GM21737 (cell line): ENCODE measurements around the gene COX14.

Experiments used
- ATAC-seq: cut with Tn5 transposase; IDR thresholded peaks from one replicate; pipeline ENCODE4 v1.9.1; 2021; ENCODE audit warnings: mild to moderate bottlenecking, moderate library complexity; ENCODE audit not compliant: unreplicated experiment

COX14 gene

DNA sequence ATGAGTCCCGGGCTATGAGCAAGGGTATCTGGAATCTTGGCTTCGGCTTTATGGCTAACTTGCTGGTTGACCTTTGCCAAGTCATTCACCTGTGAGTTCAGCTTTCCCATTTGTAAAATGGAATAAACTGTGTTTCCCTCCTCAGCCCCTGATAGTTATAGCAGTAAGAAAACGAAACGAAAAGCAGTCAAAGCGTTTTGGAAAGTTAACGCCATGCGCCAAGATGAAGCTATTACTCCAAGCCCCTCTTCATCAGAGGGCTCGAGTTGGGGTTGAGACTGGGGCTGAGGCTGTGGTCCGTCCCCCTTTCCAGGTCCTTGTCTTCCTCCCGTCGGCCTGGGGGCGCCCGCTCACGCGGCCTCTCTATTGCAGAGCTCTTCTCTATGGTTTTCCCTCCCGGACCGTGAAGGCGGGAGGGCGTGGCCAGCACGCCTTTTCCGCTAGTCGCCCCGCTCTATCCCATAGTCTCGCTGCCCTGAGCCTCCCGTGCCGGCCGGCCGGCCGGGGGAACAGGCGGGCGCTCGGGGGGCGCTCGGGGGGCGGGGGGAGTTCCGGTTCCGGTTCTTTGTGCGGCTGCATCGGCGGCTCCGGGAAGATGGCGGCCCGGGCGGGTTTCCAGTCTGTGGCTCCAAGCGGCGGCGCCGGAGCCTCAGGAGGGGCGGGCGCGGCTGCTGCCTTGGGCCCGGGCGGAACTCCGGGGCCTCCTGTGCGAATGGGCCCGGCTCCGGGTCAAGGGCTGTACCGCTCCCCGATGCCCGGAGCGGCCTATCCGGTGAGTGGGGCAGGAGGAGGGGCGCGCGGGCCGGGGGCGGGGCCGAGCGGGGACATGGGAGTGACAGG lies 27.0 kb upstream of the COX14 start, which contains the start of gene SMARCD1:
TSS of gene SMARCD1 (plus strand) at position 568 of the 840 bp plus-strand sequence. CDS start at position 596, 28 bp downstream.
- ATAC-seq, result peak; percentile 87

DNA sequence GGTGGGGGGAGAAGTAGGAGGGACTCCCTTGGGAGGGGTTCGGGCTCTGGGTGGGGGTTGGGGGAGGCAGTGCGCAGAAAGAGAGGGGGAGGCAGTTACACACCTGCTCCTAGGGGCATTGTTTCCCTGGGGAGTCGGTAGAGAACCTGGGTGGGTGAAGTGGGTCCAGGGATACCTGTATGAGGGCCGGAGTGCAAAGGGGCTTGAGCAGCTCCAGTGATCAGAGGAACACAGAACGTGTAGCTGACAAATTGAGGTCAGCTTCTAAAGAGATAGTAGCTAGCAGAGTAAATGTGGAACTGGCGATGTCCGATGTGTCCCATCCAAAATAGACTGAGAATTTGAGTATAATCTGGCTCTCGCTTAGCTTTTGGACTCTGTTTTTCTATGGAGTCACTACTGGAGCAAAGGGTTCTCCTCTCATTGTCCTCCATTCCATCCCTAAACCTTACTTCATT lies 26.4 kb upstream of the COX14 start:
- ATAC-seq, result no peak

DNA sequence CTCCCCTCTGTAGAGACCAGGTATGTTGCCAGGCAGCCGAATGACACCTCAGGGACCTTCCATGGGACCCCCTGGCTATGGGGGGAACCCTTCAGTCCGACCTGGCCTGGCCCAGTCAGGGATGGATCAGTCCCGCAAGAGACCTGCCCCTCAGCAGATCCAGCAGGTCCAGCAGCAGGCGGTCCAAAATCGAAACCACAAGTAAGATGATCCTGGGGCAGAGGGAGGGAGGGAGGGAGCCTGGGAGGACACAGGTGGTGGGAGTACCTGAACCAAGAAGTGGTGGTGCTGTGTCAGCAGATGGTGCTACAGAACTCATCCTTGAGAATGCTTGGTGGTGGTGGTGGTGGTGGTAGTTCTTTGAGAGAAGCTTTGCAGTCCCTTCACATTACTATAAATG lies 25.9 kb upstream of the COX14 start:
- no peak for ATAC-seq

DNA sequence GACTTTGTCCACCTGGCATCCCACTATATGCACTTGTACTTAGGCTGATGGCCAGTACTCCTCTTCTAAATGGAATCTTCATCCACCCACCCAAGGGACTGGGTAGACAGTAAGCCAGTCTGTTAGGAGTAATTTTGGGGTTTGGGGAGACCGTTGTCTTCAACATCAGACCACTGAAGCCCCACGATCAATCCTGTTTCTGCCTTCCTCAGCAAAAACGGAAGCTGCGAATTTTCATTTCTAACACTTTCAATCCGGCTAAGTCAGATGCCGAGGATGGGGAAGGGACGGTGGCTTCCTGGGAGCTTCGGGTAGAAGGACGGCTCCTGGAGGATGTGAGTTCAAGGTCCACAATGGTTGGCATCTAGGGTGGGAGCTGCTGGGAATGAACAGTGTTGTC lies 24.9 kb upstream of the COX14 start:
- ATAC-seq, result no peak

DNA sequence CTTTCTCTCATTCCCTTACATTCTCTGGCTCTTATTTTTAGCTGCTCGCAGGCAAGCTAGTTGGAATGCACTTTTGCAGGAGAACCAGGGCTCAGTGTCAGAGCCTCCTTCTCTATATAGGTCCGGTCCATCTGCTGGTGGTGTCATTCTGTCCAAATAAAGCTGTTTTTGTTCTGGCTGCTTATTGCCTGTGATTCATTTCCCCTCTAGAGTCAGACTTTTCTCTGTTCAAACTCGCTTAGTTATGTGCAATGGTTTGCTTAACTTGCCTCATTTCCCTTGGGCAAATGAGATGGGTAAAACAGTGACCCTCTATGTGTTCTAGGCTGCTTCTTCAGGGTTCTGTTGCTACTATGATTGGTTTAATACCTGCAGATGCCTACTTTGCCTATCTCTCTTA lies 24.0 kb upstream of the COX14 start:
- ATAC-seq, result no peak

DNA sequence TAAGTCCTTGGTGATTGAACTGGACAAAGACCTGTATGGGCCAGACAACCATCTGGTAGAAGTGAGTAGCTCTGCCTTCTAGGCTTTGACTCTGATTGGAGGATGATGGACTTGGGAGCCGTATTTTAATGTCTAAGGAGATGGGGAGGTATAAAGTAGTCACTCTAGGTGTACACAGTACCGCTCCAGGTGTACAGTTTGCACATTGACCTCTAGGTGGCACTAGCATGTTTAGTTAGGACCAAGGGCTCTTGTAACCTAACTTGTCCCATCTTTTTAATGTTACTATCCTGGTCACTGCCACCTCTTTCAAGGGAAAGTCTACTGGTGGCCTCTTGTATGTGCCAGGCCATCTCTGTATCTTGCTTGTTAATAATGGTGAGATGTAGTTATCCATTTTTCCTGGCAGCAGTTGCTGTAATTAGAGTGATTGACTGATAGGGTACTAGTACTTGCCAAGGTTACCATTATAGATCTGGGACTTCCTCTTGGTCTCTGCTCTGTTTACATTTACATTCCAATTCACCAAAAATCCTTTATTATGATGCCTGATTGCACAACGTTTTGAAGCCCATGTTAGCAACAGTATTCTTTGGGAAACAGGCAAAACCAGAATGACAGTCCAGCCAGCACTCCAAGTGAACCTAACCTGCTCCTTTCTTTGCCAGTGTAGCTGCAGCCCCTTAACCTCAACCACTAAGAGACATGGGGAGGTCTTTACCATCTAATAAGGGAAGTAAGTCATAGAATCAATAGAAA lies 23.3 kb upstream of the COX14 start:
- no peak for ATAC-seq

DNA sequence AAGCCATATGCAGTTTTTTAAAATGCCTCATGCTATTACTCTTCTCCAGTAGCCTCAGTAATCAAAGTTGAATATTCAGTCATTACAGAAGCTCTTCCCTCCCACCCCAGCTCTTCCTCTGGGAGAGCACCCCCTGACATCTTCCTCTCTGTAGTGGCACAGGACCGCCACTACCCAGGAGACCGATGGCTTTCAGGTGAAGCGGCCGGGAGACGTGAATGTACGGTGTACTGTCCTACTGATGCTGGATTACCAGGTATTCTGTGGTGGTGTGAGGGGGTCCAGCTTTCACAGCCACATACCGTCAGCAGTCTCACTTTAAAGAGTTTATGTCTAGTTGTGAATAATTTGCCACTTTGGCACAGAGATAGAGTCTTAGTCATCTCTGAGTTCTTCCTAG lies 22.3 kb upstream of the COX14 start:
- no peak for ATAC-seq

DNA sequence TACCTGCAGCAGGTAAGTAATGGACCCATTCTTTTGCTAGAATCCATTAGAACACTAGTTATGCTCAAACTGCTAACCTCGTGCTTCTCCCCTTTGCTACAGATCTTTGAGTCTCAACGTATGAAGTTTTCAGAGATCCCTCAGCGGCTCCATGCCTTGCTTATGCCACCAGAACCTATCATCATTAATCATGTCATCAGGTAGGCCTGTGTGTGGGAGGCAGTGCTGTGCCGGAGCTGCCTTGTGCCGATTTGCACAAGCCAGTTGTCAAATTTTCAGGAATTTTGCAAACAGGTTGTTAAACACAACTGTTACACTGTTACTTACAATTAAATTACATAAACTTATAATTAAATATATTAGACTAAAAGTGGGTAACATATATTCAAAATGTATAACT lies 21.6 kb upstream of the COX14 start:
- ATAC-seq, result no peak

DNA sequence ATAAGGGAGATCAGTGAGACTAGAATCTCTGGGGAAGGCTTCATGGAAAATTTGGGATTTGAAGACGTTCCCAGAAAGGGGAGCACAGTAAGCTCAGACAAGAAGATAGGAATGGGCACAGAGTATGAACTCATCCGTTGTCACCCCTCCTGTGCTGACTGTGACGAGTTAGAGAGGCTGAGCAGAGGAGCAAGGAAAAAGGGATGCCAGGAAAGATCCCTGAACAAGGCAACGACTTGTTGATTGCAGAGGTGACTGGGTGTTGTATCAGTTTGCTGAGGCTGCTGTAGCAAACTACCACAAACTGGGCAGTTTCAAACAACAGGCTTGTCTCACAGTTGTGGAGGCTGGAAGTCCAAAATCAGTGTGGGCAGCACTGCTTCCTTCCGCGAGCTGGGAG lies 14.1 kb upstream of the COX14 start:
- no peak for ATAC-seq

DNA sequence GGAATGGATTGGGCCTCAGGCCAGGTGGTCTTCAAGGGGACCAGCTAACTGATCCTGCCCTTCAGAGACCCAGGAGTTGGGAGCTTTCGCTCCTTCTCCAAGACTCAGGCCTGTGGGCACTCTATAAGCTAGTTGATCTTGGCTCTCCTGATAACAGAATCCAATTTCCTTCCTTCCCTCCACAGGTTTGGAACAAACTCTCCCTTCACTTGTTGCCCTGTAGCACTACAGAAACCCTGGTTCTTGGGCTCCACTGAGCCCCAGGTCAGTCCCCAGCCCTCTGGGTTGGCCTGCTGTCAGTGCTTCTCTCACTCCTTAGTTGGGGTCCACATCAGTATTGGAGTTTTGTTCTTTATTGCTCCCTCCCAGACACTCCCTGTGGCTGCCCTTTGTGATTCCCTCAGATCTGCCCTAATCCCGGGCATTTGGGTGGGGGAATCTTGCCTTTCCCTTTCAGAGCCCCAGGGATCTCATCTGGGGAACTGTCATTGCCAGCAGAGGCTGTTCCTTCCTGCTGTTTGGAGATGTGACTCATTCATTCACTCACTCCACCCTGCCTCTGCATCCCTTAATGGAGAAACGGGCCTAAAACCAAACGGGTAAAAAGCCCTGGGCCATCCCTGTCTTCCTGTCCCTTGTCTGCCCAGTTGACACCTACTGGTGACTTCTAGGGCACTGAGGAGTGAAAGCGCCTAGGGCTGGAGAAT lies 12.6 kb upstream of the COX14 start:
- ATAC-seq, result no peak

DNA sequence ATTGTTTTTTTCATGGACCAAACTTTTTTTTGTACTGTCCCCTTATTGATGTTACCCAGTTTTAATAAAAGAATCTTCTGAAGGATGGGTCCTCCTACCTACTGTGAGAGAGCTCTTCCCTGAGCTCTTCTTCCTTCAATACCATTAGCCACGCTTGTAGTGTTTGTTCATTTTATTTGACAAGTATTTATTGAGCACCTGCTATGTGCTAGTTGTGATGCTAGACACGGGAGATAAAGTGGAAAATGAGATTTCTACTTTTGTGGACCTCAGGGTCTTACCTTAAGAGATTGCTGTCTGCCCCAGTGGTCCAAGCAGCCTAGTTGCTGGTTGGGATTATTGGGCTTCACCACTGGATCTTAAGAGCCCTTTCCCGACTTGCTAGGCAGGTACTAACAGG lies 11.5 kb upstream of the COX14 start:
- no peak for ATAC-seq

DNA sequence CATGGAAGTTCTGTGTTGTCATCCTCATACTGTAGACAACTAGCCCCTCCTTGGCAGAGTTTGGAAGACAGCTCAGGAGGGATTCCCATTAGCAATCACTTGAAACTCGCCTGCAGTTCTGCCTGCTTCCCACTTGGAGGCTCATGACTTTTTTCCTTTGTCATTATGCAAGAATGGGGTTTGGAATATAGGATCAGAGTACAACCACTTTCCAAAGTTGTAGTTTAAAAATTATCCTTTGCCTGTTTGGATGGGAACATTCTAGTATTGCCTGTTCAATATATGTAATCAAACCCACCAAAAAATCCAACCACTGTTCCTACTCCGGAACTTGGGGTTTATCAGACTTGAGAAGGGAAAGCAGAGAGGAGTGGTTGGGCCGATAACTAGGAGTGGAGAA lies 10.4 kb upstream of the COX14 start:
- no peak for ATAC-seq

DNA sequence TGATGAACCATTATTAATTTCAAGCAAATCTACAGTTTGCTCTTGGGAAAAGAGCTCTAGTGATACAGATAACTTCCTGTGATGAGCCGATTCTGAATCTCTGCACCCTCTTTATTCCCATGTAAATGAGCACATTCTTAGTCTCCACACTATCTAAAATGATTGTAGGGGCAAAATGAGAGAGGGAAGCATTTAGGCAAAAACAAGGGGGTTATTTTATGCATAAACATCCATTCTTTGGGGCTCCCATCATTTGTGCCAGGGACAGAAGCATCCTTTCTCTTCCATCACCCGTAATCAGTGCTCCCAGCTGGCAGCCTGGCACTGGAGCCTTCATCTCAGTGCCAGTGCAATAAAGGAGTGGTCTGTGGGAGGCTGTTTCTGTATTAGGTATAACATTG lies 9.9 kb upstream of the COX14 start:
- no peak for ATAC-seq

DNA sequence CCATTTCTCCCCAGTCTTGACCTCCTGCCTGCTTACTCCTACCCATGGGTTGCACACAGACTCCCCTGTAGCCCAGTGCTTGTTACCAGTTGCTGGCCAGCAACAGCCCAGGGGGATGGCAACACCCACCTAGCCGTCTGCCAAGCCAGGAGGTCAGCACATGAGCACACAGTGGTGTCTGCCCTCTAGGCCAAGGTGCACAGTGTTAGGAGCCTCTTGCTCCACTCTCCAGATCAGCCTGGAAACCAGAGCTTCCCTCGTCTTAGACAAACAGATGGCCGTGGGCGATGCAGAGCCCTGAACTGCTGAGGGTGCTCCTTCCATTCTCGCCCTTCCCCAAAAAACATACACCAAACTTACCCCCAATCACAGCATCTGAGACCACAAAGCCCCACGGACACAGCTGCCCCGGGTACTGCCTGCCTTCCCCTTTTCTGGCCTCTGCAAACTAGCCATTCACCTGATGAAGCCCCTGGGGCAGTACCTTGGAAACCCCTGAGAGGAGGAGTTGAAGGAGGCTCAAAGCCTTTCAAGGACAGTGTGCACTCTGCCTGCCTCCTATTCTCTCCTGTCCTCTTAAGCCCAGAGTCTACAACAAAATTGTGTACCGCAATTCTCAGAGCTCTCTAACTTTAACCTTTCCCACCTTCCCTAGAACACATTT lies 9.3 kb upstream of the COX14 start:
- no peak for ATAC-seq

DNA sequence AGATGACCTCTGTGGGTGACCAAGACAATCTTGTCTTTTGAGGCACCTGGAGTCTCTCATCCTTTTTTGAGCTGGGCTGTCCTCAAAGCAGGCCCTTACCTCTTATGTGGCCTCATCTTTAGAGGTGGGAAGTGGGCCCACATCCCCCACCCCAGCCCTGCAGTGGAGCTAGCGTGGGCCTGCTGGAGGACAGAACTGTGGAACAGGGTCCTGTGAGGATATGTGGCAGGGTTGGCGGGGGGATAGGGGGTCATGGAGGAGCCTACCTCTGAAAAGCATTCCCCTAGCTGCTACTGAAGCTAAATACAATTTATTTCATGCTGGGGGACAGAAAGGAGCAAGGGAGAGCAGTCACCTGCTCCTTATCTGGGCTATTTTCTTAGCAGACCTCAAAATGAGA lies 8.7 kb upstream of the COX14 start:
- ATAC-seq, result no peak

DNA sequence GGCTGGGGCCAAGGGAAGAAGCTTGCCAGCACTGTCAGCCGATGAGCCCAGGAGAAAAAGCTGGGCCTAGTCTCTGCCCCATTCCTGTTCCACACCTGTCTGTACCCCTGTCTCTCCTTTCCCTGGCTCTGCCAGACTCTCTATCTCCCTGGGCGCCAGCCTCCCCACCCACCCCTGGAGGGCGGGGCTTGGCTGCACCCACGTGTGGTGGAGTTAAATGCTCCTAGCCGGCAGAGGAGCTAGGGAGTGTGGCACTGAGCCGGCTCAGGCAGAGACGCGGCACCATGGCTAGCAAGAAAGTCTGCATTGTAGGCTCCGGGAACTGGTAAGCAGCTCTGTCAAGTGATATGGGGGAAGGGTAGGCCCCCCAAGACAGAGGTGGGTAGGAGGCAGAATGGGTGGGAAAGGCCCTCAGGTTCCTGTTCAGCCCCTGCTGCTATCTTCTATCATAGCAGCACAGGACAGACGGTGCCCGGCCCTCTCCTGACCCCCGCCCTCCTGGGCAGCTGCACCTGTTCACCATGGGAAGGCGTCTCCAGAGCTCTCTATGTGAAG lies 8.2 kb upstream of the COX14 start, which contains the start of gene GPD1:
TSS of gene GPD1 (plus strand) at position 242 of the 555 bp plus-strand sequence. CDS start at position 285, 43 bp downstream.
- no peak for ATAC-seq

DNA sequence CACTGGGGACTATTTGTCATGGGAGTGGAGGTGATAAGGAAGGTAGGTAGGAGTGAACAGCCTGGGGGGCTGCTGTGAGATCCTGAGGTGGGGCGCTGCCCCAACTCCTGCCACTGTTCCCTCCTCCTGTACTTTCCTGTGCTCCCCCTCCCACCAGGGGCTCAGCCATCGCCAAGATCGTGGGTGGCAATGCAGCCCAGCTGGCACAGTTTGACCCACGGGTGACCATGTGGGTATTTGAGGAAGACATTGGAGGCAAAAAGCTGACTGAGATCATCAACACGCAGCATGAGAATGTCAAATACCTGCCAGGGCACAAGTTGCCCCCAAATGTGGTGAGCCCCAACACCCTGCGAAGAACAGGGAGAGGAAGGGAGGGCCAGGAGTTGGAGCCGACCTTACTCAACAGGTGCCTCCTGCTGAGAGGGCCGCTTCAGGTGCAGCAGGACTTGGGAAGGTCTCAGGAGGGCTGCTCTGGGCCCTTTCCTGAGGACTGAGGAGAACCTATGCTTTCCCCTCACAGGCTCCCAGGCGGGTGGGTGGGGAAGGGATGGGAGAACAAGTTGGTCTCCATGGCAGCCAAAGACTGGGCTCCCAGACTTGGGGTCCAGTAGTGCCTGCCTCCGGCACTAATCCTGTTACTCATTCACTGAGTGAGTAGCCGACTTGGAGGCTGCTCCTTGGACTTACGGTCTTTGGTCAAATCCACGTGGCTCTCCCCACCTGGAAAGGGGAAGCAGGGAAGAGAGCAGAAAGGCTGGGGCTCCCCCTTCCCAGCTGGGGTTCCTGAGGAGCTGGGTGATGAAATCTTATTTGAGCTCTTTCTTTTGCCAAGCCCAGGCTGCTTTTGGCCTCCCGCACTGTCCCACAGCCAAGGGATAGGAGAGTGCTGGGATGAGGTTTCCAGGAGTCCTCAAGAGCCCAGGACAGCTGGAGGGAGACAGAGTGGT lies 7.3 kb upstream of the COX14 start:
- no peak for ATAC-seq

DNA sequence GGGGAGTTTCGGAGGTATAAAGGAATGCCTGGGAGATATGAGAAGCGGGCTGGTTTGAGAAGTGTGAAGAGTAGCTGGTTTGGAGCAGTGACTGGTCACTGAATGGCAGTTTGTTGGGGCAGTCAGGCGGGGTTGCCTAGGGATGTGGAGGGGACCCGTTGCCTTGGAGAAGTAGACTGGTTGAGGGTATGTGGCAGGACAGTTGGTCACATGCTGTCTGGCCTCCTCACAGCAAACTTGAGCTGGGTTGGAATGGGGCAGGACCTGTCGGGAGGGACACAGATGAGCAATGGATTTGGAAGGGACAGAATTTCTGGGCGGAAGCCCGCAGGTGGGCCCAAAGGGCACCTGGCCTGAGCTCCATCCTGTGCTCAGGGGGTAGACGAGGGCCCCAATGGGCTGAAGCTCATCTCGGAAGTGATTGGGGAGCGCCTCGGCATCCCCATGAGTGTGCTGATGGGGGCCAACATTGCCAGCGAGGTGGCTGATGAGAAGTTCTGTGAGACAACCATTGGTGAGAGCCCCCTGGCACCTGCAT lies 6.1 kb upstream of the COX14 start:
- no peak for ATAC-seq

DNA sequence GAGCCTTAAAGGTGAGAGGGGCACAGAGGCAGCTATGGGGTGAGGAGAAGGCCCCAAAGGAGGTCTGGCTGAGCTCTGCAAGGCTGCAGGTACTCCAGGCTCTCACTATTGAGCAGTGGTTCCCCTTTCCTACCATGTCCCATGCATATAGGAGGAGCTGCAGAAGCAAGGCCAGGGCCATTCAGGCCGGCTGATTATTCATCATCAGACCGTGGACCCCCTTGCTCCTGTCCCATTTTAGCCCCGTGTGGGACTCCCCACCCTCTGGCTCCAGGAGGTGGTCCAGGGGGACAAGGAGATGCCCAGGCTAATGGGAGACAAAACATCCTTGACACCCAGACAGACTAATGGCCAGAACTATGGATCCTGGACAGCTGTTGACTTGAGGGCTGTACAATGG lies 5.1 kb upstream of the COX14 start:
- no peak for ATAC-seq
